ENCODE measurements around the gene ASS1.

DNA sequence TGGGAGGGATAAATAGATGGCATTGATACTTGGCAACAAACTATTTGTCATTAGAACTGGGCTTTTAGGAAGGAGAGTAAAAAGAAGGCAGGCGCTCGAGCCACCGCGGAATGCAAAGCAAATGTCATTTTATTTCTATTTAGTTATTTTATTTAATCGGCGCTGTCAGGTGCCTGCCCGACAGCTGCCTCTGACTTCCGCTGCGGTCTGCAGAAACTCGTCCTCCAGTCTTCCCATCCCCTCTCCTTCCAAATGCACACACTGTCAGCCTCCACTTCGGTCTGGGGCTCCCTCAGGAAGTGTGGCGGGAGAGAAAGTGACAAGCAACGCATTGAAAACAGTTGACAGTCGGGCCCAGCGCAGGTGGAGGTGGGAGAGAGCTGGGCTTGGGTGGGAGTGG, 29.3 kb downstream of the ASS1 start:
- TF ChIP-seq, protein P1, sequence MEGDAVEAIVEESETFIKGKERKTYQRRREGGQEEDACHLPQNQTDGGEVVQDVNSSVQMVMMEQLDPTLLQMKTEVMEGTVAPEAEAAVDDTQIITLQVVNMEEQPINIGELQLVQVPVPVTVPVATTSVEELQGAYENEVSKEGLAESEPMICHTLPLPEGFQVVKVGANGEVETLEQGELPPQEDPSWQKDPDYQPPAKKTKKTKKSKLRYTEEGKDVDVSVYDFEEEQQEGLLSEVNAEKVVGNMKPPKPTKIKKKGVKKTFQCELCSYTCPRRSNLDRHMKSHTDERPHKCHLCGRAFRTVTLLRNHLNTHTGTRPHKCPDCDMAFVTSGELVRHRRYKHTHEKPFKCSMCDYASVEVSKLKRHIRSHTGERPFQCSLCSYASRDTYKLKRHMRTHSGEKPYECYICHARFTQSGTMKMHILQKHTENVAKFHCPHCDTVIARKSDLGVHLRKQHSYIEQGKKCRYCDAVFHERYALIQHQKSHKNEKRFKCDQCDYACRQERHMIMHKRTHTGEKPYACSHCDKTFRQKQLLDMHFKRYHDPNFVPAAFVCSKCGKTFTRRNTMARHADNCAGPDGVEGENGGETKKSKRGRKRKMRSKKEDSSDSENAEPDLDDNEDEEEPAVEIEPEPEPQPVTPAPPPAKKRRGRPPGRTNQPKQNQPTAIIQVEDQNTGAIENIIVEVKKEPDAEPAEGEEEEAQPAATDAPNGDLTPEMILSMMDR (IDR thresholded peaks at IDR 0.05), result no peak
- TF ChIP-seq EZH2 (IDR thresholded peaks at IDR 0.05; ENCODE audit: borderline replicate concordance, insufficient read depth, low read depth, low read length, poor library complexity, severe bottlenecking), result no peak
